Activated CD8-positive, alpha-beta memory T cell treated with anti-CD3 and anti-CD28 coated beads, Interleukin-2, amount 50 U/mL, for 24 hours (primary cell): Measurements from ENCODE around the gene MAD1L1.
"Not testable (repeated sequence)": the region's sequence is repeated elsewhere in the genome, so short reads cannot be mapped to it uniquely, and the experiment has no call there.

Source experiments
- DNase-seq: peaks from one replicate; pipeline ENCODE4 v3.0.0-alpha.2; 2020; ENCODE audit errors: extremely low read depth

The MAD1L1 gene

GRCh38 chr7:1883834-1884582, 348.7 kb downstream of the MAD1L1 start:
- DNase-seq: no peak

DNA sequence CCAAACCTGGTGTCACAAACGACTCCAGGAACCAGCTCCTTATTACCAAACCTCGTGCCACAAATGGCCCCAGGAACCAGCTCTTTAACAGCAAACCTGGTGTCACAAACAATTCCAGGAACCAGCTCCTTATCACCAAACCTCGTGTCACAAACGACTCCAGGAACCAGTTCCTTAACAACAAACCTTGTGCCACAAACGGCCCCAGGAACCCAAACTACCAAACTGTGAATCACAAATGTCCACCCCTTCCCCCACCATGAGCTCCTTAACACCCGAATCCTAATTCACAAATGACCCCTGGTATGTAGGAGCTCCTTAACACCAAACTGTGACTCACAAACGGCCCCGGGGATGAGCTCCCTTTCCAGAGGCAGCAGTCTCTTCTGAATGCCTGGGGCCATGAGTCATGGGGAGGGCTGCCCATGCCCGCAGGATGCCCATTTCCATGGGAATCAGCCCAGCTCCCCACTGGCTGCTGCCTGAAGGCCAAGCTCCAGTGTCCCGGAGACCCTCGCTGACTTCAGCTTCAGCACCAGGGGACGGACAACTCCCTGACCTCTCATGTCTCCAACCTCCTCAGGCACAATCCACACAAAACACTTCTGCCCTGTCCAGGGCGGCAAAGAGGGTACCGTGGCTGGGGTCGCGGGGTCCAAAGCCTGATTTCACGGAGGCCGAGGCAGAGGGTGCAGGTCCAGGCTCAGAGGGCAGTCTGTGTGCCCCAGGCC, 349.5 kb downstream of the MAD1L1 start:
- no peak for DNase-seq

GRCh38 chr7:1882451-1882850, 350.3 kb downstream of the MAD1L1 start:
- DNase-seq: no peak

DNA sequence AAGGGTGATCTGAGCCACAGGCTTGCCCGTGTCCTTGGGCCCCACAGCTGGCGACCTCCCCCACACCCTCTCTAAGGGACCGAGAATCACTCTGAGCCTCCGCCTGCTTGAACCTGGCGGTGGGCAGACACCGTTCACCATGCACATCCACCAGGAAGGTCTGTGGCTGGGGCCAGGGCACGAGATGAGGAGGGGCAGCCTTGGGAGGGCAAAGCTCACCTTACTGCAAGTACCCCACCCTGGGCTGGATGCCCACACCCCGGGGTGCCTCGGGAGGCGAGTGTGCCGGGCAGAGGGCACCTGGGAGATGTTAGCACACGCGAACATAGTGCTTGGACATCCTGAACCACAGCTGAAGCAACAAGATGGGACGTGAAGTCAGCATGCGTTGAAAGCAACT, 350.8 kb downstream of the MAD1L1 start:
- no peak for DNase-seq

DNA sequence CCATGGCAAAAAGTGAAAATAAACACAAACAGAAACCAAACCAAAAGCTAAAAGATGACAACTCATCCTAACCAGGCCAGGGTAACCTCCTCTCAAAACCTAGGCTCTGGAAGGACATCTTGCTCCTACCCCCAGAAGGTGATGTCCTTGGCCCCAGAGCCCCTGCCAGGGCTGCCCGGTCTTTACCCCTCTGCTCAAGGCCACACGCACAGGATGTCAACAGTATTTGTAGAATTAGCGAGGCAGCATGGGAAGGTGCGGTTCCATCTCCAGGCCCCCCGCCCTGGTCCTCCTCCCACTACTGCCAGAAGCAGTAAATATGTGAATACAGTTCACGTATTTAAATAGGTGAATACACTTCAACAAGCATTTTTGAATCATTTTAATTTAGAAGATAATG, 356.1 kb downstream of the MAD1L1 start:
- not testable (repeated sequence) for DNase-seq

- DNase-seq: not testable (repeated sequence)
Observed at GRCh38 chr7:1875392-1876199, 357.1 kb downstream of the MAD1L1 start.

GRCh38 chr7:1874590-1875391, 358.0 kb downstream of the MAD1L1 start:
- not testable (repeated sequence) for DNase-seq

GRCh38 chr7:1873857-1874589, 358.7 kb downstream of the MAD1L1 start:
- DNase-seq: no peak

DNA sequence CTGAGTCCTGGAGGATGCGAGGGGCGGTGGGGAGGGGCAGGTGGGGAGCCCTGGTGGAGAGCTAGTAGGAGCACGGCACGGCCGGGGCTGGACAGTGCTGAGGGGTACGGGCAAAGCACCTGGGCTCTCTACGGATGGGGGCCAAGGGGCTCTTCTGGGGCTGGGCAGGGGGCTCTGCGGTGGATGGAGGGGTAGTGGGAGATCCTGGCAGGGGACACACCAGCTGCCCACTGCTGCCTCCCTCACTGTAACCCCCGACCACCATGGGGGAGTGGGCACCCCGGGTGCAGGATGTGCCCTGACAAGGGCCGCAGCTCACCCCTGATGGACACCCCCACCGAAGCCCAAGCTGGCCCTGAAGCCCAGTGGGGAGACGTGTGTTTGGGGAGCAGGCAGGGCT, 359.3 kb downstream of the MAD1L1 start:
- no peak for DNase-seq

- DNase-seq: no peak
Observed at GRCh38 chr7:1873070-1873405, 359.7 kb downstream of the MAD1L1 start.

GRCh38 chr7:1872191-1873069, 360.3 kb downstream of the MAD1L1 start:
- no peak for DNase-seq

- no peak for DNase-seq
Observed at GRCh38 chr7:1869452-1870130, 363.2 kb downstream of the MAD1L1 start.

GRCh38 chr7:1868516-1869165, 364.1 kb downstream of the MAD1L1 start:
- DNase-seq: no peak

DNA sequence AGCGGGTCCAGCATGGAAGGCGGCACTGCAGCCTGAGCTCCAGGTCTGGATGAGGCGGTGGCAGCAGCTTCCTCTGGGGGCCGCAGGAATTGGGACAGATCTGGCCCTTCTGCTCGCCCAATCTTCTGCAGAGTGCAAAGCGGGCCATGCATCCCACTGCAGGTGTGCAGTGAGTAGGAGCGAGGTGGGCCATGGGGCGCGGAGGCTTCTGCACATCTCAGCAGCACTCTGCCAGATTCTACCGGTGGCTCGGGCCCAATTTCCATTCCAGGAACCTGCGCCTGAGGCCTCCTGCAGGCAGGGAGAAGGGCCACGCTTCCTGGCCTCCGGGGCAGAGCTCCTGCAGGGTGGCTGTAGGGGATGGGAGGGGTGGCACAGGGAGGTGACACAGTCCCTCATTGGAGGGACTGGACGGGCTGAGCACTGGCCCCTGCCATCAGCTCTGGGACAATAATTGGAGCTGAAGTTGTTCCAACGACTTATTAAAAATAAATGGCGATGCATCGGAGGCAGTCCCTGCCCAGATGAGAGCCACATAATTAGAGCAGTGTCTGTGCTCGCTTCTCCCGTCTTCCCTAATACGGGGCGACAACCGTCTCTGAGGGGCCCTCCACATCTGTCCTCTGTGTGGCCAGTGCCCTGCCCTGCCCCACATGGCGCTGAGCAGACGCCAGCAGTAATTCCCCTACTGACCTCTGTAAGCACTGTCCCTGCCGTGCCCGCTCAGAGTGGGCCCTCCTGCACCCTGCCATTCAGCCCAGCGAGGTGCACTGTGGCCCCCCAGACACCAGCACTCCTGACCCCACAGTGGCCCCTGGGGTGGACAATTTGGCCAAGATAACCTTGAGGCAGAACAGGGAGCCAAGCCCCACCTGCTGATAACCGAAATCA, 365.1 kb downstream of the MAD1L1 start:
- DNase-seq: no peak

- DNase-seq: no peak
Observed at GRCh38 chr7:1866601-1867000, 366.1 kb downstream of the MAD1L1 start.

DNA sequence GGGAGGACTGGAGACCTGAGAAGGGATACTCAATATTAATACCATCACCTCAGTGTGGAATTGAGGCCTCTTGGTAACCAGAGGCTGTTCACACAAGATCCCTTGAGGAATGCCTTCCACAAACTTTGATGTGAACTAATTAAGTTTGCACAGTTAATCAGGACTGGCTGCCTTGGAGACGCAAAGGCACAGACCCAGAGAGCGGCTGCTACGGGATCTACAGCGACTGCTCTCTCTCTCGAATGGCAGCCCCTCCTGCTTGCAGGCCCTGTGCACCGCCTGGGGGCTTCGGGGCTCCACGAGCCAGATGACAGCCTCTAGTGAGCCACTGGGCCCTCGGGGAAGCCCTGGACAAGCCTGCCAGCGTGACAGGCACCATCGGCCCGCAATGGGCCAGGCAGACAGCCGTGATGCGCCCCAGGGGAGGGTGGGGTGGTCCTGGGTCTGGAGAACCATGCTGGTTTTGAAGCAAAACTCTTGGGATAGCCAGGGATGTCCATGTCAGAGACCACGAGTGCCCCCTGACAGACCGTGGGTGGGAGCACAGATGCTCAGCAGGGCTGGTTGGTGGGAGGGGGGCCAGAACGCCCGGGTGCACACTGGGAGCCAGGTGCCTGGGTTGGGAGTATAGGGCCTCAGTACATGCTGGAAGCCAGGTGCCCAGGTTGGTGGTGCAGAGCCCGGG, 367.0 kb downstream of the MAD1L1 start:
- no peak for DNase-seq

- DNase-seq: no peak
Observed at GRCh38 chr7:1865000-1865555, 367.7 kb downstream of the MAD1L1 start.
